LNCAP (cell line): ENCODE results near the gene TLL2.

Source experiments
- CTCF ChIP-seq: fragments of 450-650 bp; IDR thresholded peaks from 2 replicates; pipeline ENCODE4 v1.5.1; 2017; ENCODE audit warnings: mild to moderate bottlenecking

Gene TLL2

GRCh38 chr10:96407560-96408069 is 106.1 kb downstream of the TLL2 start:
- TF ChIP-seq CTCF = no peak

GRCh38 chr10:96406091-96406490 is 107.6 kb downstream of the TLL2 start:
- TF ChIP-seq CTCF = no peak

GRCh38 chr10:96402417-96403305 is 111.1 kb downstream of the TLL2 start:
- no peak for TF ChIP-seq CTCF

GRCh38 chr10:96401036-96401435 is 112.7 kb downstream of the TLL2 start:
- TF ChIP-seq CTCF = no peak

- no peak for TF ChIP-seq CTCF
These were observed 113.3 kb downstream of the TLL2 start for GRCh38 chr10:96400465-96400864.

- TF ChIP-seq CTCF = no peak
These were observed 115.8 kb downstream of the TLL2 start for GRCh38 chr10:96397902-96398301.

- peak; percentile 91 for TF ChIP-seq CTCF
These were observed 117.5 kb downstream of the TLL2 start for GRCh38 chr10:96395931-96396877.
